GM10248 (cell line): ENCODE measurements around the gene ANKRD55.
"Not testable (repeated sequence)": the region's sequence is repeated elsewhere in the genome, so short reads cannot be mapped to it uniquely, and the experiment has no call there.

ENCODE experiments used
- CTCF ChIA-PET: fragments of 300-600 bp; sonication (Branson Sonifier 250); formaldehyde crosslinking; extraction: SDS; loops from one replicate; lab custom pipeline; 2021; ENCODE audit warnings: antibody characterized with exemption; lab: Yijun Ruan, JAX
- POLR2A ChIA-PET: fragments of 350-650 bp; sonication (Branson Sonifier 250); formaldehyde crosslinking; extraction: SDS; loops from one replicate; lab custom pipeline; 2020; ENCODE audit warnings: antibody characterized with exemption; lab: Yijun Ruan, JAX
- DNase-seq: peaks from one replicate; pipeline ENCODE4 v3.0.0; 2012; ENCODE audit errors: extremely low spot score
- CTCF ChIP-seq: IDR thresholded peaks from 2 replicates; pipeline ENCODE4 v1.5.1; 2012; ENCODE audit warnings: mild to moderate bottlenecking, low read depth; ENCODE audit errors: extremely low read depth, missing control alignments, control extremely low read depth

ANKRD55 gene

GRCh38 chr5:56129288-56129687 is 103.8 kb downstream of the ANKRD55 start:
- ChIA-PET POLR2A (no interaction called here), CTCF (interaction anchor here (1.7 kb wide), 1 partner anchor 10 kb away, joined by 5 read pairs; no protein-coding TSS in a partner anchor)
- no peak for TF ChIP-seq CTCF
- DNase-seq: no peak

- ChIA-PET POLR2A (no interaction called here), CTCF (no interaction called here)
- TF ChIP-seq CTCF: no peak
- no peak for DNase-seq
Observed at GRCh38 chr5:56128113-56128512, 105.0 kb downstream of the ANKRD55 start.

GRCh38 chr5:56126487-56127179 is 106.5 kb downstream of the ANKRD55 start:
- DNase-seq: no peak
- TF ChIP-seq CTCF: no peak
- ChIA-PET CTCF (no interaction called here), POLR2A (no interaction called here)

GRCh38 chr5:56123531-56124243 is 109.4 kb downstream of the ANKRD55 start:
- ChIA-PET CTCF (no interaction called here), POLR2A (no interaction called here)
- no peak for TF ChIP-seq CTCF
- no peak for DNase-seq

GRCh38 chr5:56122360-56122985 is 110.7 kb downstream of the ANKRD55 start:
- CTCF ChIA-PET, POLR2A ChIA-PET, DNase-seq: not testable (repeated sequence)

- CTCF ChIA-PET: no interaction called here
- POLR2A ChIA-PET: no interaction called here
- no peak for DNase-seq
- no peak for TF ChIP-seq CTCF
Observed at GRCh38 chr5:56119050-56119449, 114.1 kb downstream of the ANKRD55 start.
